Smooth muscle cell (in vitro differentiated cells): ENCODE measurements around the gene PEX16. TPM values are rescaled to one million over a fixed set of nuclear protein-coding genes. Genes with fewer than 3 reads are reported as not detected.

ENCODE experiments used
- DNase-seq: peaks from one replicate; lab custom pipeline; 2025; ENCODE audit not compliant: unreplicated experiment; lab: John Stamatoyannopoulos, UW
- H2AFZ ChIP-seq: fragments of 200-600 bp; sonication (generic); 2 replicates; pipeline ENCODE4 v1.6.0; 2016; ENCODE audit warnings: antibody characterized with exemption, low read depth, mild to moderate bottlenecking
- H3F3A ChIP-seq: fragments of 200-600 bp; sonication (generic); 2 replicates; pipeline ENCODE4 v1.6.0; 2017; ENCODE audit warnings: antibody characterized with exemption, low read depth
- H3K27ac ChIP-seq: fragments of 200-600 bp; sonication (generic); 2 replicates; pipeline ENCODE4 v1.5.1; 2016; ENCODE audit warnings: low read depth, mild to moderate bottlenecking
- H3K27me3 ChIP-seq: fragments of 200-600 bp; sonication (generic); 2 replicates; pipeline ENCODE4 v1.6.1; 2016; ENCODE audit warnings: low read depth, mild to moderate bottlenecking
- H3K36me3 ChIP-seq: fragments of 200-600 bp; sonication (generic); 2 replicates; pipeline ENCODE4 v1.5.1; 2016; ENCODE audit warnings: low read depth
- H3K4me1 ChIP-seq: fragments of 200-600 bp; sonication (generic); 2 replicates; pipeline ENCODE4 v1.5.1; 2016; ENCODE audit warnings: low read depth
- H3K4me2 ChIP-seq: fragments of 200-600 bp; sonication (generic); 2 replicates; pipeline ENCODE4 v1.6.0; 2016; ENCODE audit warnings: mild to moderate bottlenecking
- H3K4me3 ChIP-seq: fragments of 200-600 bp; sonication (generic); 2 replicates; pipeline ENCODE4 v1.5.1; 2016; ENCODE audit warnings: mild to moderate bottlenecking
- H3K79me2 ChIP-seq: fragments of 200-600 bp; sonication (generic); 2 replicates; pipeline ENCODE4 v1.6.0; 2016; ENCODE audit warnings: low read depth, mild to moderate bottlenecking
- H3K9ac ChIP-seq: fragments of 200-600 bp; sonication (generic); 2 replicates; pipeline ENCODE4 v1.6.0; 2016; ENCODE audit warnings: low read depth
- H3K9me3 ChIP-seq: fragments of 200-600 bp; sonication (generic); replicated peaks from 2 replicates; pipeline ENCODE4 v1.5.1; 2016; ENCODE audit warnings: low read depth
- H4K20me1 ChIP-seq: fragments of 200-600 bp; sonication (generic); 2 replicates; pipeline ENCODE4 v1.6.0; 2016; ENCODE audit warnings: low read depth
- CTCF ChIP-seq: fragments of 200-600 bp; sonication (generic); IDR thresholded peaks from 2 replicates; pipeline ENCODE4 v1.5.1; 2017; ENCODE audit warnings: borderline replicate concordance, mild to moderate bottlenecking, antibody characterized with exemption; ENCODE audit not compliant: insufficient read depth, poor library complexity, severe bottlenecking
- WGBS: methylation state at CpG from one replicate; pipeline ENCODE4 v1.1.7; 2016; ENCODE audit warnings: low lambda C conversion rate; 5-methylcytosine and 5-hydroxymethylcytosine counted together
- polyA plus RNA-seq: library from polyadenylated mRNA; unstranded; fragments of >200 nt; fragmentation: Nextera tagmentation; extraction: Ambion mirVana; gene quantifications from 2 replicates; pipeline ENCODE4 v1.2.1, GENCODE V29; 2016
- total RNA-seq: library from RNA; depleted of rRNA; stranded (reverse); fragments of >200 nt; gene quantifications from 2 replicates; pipeline ENCODE4 v1.2.3, GENCODE V29; 2014

PEX16 gene
- total and polyA plus RNA-seq, 2 experiments from 2014 or later = 10.5 to 30.2 TPM

GRCh38 chr11:45896422-45896984 is 21.2 kb downstream of the PEX16 start:
- no peak for DNase-seq
- Histone ChIP-seq H3K27ac (no peak overlapping the region), H3K27me3 (no peaks in the 10 kb centered on the region), H2AFZ (no peak overlapping the region), H3F3A (no peaks in the 10 kb centered on the region), H3K4me2 (no peak overlapping the region), H3K4me1 (peaks cover 24% of the 10 kb centered on the region), H4K20me1 (peaks cover 6% of the 10 kb centered on the region), H3K9me3 (no peaks in the 10 kb centered on the region), H3K79me2 (no peaks in the 10 kb centered on the region), H3K4me3 (no peak overlapping the region), H3K9ac (no peak overlapping the region), H3K36me3 (no peaks in the 10 kb centered on the region)
- WGBS = 29% methylated on average over 15 of the region's 19 CpGs
- no peak for TF ChIP-seq CTCF

- H3K36me3 ChIP-seq = no peaks in the 10 kb centered on the region
- H4K20me1 ChIP-seq = no peaks in the 10 kb centered on the region
- H3K4me3 ChIP-seq = no peak overlapping the region
- no peaks in the 10 kb centered on the region for H3K27me3 ChIP-seq
- no peaks in the 10 kb centered on the region for H3K79me2 ChIP-seq
- no peak overlapping the region for H3K4me2 ChIP-seq
- TF ChIP-seq CTCF = no peak
- H3K9ac ChIP-seq = no peak overlapping the region
- no peaks in the 10 kb centered on the region for H3K9me3 ChIP-seq
- peaks cover 20% of the 10 kb centered on the region for H3K4me1 ChIP-seq
- no peaks in the 10 kb centered on the region for H3F3A ChIP-seq
- DNase-seq = no peak
- 92% methylated on average over 8 of the region's 8 CpGs for WGBS
- H2AFZ ChIP-seq = no peak overlapping the region
- H3K27ac ChIP-seq = no peak overlapping the region
These were observed 22.0 kb downstream of the PEX16 start for GRCh38 chr11:45895553-45896259.

- Histone ChIP-seq H4K20me1 (no peaks in the 10 kb centered on the region), H3K4me1 (peaks cover 19% of the 10 kb centered on the region), H3K27me3 (no peaks in the 10 kb centered on the region), H3K36me3 (no peaks in the 10 kb centered on the region), H3K79me2 (no peaks in the 10 kb centered on the region), H3K4me3 (no peak overlapping the region), H3K4me2 (no peak overlapping the region), H3F3A (no peaks in the 10 kb centered on the region), H3K27ac (no peak overlapping the region), H3K9ac (no peak overlapping the region), H3K9me3 (no peaks in the 10 kb centered on the region), H2AFZ (no peak overlapping the region)
- 83% methylated on average over 6 of the region's 6 CpGs for WGBS
- DNase-seq = no peak
- no peak for TF ChIP-seq CTCF
These were observed 23.0 kb downstream of the PEX16 start for GRCh38 chr11:45894555-45895247.
